ENCODE data around the gene TARM1. TPM values are rescaled to one million over a fixed set of nuclear protein-coding genes. Genes with fewer than 3 reads are reported as not detected.
A peak's percentile ranks its signal among the peaks of the same experiment; 100 is the strongest.
"Not testable (repeated sequence)": the region's sequence is repeated elsewhere in the genome, so short reads cannot be mapped to it uniquely, and the experiment has no call there.

TARM1 gene
- total RNA-seq, 1 donor from 2014 or later = not detected

DNA sequence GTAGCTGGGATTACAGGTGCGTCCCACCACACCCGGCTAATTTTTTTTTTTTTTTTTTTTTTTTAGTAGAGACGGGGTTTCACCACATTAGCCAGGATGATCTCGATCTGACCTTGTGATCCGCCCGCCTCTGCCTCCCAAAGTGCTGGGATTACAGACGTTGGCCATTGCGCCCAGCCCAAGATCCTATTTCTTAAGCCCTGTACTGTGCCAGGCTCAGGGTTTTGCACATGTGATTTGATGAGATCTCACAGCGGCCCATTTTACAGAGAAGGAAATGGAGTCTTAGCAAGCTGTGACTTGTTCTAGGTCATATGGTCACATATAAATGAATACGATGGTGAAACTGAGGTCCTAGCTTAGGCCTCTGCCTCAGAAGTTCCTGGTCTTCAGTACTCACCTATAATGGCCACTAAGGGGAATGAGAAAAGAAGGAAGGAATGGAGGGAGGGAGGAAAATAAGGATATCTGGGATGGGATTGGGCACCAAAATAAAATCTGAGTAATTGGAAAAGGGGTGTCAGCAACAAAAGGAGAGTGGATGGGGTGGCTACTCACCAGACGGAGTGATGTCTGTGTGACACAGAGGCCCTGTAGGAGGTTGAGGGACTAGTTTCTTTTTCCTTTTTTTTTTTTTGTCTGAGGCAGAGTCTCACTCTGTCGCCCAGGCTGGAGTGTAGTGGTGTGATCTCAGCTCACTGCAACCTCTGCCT is 18.2 kb upstream of the TARM1 start:
- Mint-ChIP-seq H3K27me3 (ENCODE audit: low read depth) (peaks cover 2% of the 10 kb centered on the region), H3K4me1 (ENCODE audit: low read depth) (peaks cover 20% of the 10 kb centered on the region), H3K4me3 (ENCODE audit: unreplicated experiment) (no peak overlapping the region)

DNA sequence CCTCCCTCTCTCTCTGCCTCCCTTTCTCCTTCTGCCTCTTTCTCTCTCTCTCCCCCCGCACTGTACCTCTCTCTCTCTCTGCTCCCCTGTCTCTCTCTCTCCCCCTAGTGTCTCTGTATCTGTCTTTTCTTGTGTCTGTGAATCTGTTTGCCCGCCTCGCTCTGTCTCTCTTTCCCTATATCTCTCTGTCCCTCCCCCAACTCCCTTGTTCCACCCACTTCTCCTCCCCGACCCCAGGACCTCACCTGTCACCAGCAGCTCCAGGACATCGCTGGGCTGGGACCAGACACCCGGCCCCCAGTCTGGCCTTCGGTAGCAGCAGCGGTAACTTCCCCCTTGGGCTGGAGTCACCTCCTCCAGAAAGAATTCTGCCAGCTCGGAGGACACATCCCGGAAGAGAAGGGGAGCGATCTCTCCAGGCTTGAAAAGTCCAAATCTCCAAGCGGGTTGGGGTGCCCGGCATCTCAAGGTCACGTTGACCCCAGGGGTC is 15.5 kb upstream of the TARM1 start:
- TF ChIP-seq, protein P1, sequence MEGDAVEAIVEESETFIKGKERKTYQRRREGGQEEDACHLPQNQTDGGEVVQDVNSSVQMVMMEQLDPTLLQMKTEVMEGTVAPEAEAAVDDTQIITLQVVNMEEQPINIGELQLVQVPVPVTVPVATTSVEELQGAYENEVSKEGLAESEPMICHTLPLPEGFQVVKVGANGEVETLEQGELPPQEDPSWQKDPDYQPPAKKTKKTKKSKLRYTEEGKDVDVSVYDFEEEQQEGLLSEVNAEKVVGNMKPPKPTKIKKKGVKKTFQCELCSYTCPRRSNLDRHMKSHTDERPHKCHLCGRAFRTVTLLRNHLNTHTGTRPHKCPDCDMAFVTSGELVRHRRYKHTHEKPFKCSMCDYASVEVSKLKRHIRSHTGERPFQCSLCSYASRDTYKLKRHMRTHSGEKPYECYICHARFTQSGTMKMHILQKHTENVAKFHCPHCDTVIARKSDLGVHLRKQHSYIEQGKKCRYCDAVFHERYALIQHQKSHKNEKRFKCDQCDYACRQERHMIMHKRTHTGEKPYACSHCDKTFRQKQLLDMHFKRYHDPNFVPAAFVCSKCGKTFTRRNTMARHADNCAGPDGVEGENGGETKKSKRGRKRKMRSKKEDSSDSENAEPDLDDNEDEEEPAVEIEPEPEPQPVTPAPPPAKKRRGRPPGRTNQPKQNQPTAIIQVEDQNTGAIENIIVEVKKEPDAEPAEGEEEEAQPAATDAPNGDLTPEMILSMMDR (IDR thresholded peaks at IDR 0.05) = peak; percentile 32
- peaks cover 5% of the 10 kb centered on the region for H3K27me3 Mint-ChIP-seq (ENCODE audit: low read depth)
- no peaks in the 10 kb centered on the region for H3K9me3 Mint-ChIP-seq (ENCODE audit: low read depth)
- peak; percentile 37 for DNase-seq (ENCODE audit: low spot score)
- no peaks in the 10 kb centered on the region for H3K36me3 Mint-ChIP-seq (ENCODE audit: low read depth)
- peaks cover 9% of the 10 kb centered on the region for H3K4me1 Mint-ChIP-seq (ENCODE audit: low read depth)
- peak overlapping the region; percentile 58 for H3K4me3 Mint-ChIP-seq (ENCODE audit: unreplicated experiment)
- H3K27ac Mint-ChIP-seq (ENCODE audit: unreplicated experiment) = peak overlapping the region; percentile 1

More for the DNA sequence above, 18.2 kb upstream of the TARM1 start:
- H3K36me3 Mint-ChIP-seq (ENCODE audit: low read depth) = no peaks in the 10 kb centered on the region
- H3K27ac Mint-ChIP-seq (ENCODE audit: unreplicated experiment) = no peak overlapping the region
- H3K9me3 Mint-ChIP-seq (ENCODE audit: low read depth) = no peaks in the 10 kb centered on the region
- peak; percentile 26 for DNase-seq (ENCODE audit: low spot score)
- TF ChIP-seq, protein P1 (IDR thresholded peaks at IDR 0.05) = no peak

DNA sequence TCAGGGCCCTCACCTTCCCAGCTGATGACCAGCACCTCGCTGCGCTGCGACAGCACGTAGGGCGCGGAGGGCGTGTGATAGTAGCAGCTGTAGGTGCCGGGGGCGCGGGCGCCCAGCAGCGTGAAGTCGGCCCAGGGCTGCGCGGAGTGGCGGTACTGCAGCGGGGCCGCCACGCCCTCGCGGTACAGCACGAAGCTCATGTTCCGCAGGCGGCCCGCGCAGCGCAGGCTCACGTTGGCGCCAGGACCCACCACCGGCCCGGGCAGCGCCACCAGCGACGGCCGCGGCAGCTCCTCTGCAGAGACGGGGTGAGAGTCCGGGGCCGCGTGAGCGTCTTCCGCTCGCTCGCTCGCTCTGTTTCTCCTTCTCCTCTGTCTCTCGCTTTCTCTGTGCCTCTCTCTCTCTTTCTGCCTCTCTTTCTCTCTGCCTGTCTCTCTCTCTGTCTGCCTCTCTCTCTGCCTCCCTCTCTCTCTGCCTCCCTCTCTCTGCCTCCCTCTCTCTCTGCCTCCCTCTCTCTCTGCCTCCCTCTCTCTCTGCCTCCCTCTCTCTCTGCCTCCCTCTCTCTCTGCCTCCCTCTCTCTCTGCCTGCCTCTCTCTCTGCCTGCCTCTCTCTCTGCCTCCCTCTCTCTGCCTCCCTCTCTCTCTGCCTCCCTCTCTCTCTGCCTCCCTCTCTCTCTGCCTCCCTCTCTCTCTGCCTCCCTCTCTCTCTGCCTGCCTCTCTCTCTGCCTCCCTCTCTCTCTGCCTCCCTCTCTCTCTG is 14.9 kb upstream of the TARM1 start:
- DNase-seq (ENCODE audit: low spot score) = peak; percentile 82
- H3K4me1 Mint-ChIP-seq (ENCODE audit: low read depth); H3K36me3 Mint-ChIP-seq (ENCODE audit: low read depth); H3K27me3 Mint-ChIP-seq (ENCODE audit: low read depth); H3K9me3 Mint-ChIP-seq (ENCODE audit: low read depth); H3K27ac Mint-ChIP-seq (ENCODE audit: unreplicated experiment): not testable (repeated sequence)
- TF ChIP-seq, protein P1 (IDR thresholded peaks at IDR 0.05) = peak; percentile 34
- peak overlapping the region; percentile 69 for H3K4me3 Mint-ChIP-seq (ENCODE audit: unreplicated experiment)

DNA sequence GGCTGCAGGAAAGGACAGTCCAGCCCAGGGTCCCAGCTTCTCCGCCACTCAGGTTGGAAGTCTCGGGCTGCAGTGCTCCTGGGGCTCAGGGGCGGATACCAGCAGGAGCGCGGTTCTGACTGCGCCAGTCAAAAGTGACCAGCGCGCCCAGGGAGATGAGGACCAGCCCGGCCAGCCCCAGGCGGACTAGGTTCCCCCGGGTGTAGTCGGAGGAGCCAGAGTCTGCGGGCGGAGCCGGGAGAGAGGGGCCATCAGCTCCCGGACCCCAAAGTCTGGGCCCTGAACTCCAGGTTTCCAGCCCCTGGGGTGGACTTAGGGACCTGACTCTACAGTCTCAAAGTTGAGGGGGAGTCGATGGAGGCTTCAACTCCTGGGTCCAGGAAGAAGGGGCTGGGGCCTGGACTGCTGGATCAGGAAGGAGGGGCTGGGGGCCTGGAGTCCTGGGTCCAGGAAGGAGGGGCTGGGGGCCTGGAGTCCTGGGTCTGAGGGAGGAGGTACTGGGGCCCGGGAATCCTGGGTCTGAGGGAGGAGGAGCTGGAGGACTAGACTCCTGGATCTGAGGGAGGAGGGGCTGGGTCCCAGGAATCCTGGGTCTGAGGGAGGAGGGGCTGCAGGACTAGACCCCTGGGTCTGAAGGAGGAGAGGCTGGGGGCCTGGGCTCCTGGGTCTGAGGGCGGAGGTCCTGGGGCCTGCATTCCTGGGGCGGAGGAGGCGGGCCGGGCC is 14.1 kb upstream of the TARM1 start:
- Mint-ChIP-seq H3K4me1 (ENCODE audit: low read depth) (peaks cover 9% of the 10 kb centered on the region), H3K27me3 (ENCODE audit: low read depth) (peaks cover 5% of the 10 kb centered on the region), H3K36me3 (ENCODE audit: low read depth) (no peaks in the 10 kb centered on the region), H3K9me3 (ENCODE audit: low read depth) (no peaks in the 10 kb centered on the region), H3K4me3 (ENCODE audit: unreplicated experiment) (peak overlapping the region; percentile 69), H3K27ac (ENCODE audit: unreplicated experiment) (no peak overlapping the region)
- TF ChIP-seq, protein P1 (IDR thresholded peaks at IDR 0.05) = no peak
- DNase-seq (ENCODE audit: low spot score) = peak; percentile 89
